Measurements from ENCODE around the gene METRN.

METRN gene

GRCh38 chr16:725463-726187 is 10.7 kb downstream of the METRN start:
- DNase-seq, result no peak

- no peak for DNase-seq
Measured at GRCh38 chr16:726188-726437, 11.2 kb downstream of the METRN start.

- DNase-seq, result peak; percentile 55
Measured at GRCh38 chr16:726438-727290, 11.7 kb downstream of the METRN start, which contains the start of the genes CCDC78 and HAGHL. TSS of gene CCDC78 (minus strand) at chr16:726443. CDS start at chr16:726367, 76 bp downstream. TSS of gene HAGHL (plus strand) at chr16:727106. CDS start at chr16:727510, 404 bp downstream.

- no peak for DNase-seq
Measured at GRCh38 chr16:727291-727977, 12.5 kb downstream of the METRN start.

GRCh38 chr16:728131-728889 is 13.4 kb downstream of the METRN start:
- DNase-seq, result peak; percentile 47

- no peak for DNase-seq
Measured at GRCh38 chr16:728890-729744, 14.2 kb downstream of the METRN start.

GRCh38 chr16:729768-730665 is 15.1 kb downstream of the METRN start:
- no peak for DNase-seq

- DNase-seq, result no peak
Measured at GRCh38 chr16:730666-731509, 16.0 kb downstream of the METRN start.

- no peak for DNase-seq
Measured at GRCh38 chr16:732332-732731, 17.4 kb downstream of the METRN start.

- no peak for DNase-seq
Measured at GRCh38 chr16:732936-733335, 18.0 kb downstream of the METRN start.

- no peak for DNase-seq
Measured at GRCh38 chr16:733382-734207, 18.7 kb downstream of the METRN start.

- DNase-seq, result no peak
Measured at GRCh38 chr16:734208-734980, 19.5 kb downstream of the METRN start.

GRCh38 chr16:734981-735881 is 20.3 kb downstream of the METRN start:
- DNase-seq, result no peak

GRCh38 chr16:735982-736453 is 21.1 kb downstream of the METRN start:
- DNase-seq, result no peak

GRCh38 chr16:736936-737481 is 22.1 kb downstream of the METRN start:
- DNase-seq, result no peak
